Effector CD4-positive, alpha-beta T cell (primary cell): Measurements from ENCODE around the gene FAM20C.
"Not testable (repeated sequence)": the region's sequence is repeated elsewhere in the genome, so short reads cannot be mapped to it uniquely, and the experiment has no call there.

ENCODE experiments used
- DNase-seq: peaks from one replicate; pipeline ENCODE4 v3.0.0-alpha.2; 2020

The FAM20C gene

GRCh38 chr7:297141-297540 is 104.8 kb downstream of the FAM20C start:
- not testable (repeated sequence) for DNase-seq

DNA sequence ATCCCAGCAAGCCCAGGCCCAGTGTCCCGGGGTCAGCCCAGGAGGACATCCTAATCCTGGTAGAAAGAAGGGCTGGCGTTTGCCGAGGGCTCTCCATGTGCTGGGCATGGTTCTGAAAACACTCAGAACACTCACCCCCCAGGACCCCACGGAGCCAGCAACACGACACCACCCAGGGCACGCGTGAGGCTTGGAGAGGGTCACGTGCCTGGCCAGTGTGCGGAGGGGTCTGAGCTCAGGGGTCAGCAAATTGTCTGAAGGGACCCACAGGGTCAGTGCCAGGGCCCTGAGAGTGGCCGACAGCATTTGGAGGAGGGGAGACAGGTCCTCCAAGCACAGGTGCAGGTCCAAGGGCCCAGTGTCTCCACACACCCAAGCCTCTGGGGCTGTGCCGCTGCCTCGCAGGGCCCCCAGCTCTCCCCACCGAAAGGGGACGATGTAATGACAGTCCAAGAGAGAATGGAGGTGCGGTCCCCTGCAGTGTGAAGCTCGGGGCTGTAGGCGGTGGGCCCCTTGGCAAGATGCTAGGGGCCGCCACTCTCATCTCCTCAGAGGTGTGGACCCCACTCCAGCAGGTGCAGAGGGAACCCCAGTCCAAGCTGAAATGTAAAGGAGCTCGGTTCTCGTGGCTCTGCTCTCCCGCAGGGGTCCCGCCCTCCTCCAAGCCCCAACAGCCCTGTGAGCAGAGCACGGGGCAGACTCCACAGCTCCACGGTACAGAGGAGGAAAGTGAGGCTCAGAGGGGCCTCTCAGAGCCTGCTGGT is 105.4 kb downstream of the FAM20C start:
- no peak for DNase-seq

DNA sequence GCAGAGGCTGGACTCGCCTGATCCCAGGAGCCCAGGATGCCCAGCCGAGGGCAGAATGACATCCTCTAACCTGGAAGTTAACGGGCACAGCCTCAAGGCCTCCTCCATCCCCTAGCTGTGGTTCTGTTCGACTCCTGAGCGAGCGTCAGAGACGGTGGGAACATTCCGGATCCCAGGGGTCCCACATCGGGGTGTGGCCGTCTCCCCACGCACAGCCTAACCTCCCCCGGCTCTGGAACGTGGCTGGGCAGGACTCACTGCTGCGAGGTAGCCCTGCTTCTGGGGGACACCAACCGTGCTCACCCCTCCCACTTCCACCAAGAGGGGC is 106.0 kb downstream of the FAM20C start:
- DNase-seq: no peak

GRCh38 chr7:298743-299142 is 106.4 kb downstream of the FAM20C start:
- no peak for DNase-seq

DNA sequence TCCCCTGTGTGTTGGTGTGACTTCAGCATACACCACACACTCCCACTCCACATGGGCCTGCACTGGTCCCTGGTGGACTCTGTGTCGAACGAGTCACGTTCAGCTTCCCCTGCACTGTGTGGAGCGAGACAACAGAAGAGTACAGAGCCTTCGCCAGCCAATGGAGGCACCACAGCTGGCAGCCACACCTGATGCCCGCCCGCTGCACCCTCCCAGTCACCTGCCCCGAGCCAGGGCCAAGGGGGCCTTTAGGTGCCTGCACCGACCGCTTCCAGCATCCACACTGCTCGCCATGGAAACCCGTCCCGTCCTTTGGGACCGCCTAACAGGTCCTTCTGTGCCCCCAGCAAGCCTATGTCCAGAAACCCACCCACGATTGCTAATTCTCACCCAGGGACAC is 106.8 kb downstream of the FAM20C start:
- DNase-seq: no peak

DNA sequence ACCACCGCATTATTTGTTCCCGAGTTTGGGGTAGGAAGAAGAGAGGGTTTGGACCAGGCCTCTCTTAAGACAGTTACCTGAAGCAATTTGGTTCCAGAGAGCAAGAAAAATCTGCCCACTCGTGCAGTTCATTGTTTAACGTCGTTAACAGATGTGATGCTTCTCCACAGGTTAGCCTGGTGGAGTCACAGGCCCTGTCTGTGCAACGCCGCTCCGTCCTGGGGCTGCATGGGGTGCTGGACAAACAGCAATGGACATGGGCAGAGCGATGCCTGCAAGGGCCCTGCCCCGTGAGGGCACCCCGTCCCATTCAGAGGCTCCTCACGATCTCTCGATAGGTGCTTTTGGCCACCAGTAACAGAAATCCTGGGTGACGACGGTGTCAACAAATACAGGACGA is 107.3 kb downstream of the FAM20C start:
- no peak for DNase-seq

GRCh38 chr7:300048-300447 is 107.7 kb downstream of the FAM20C start:
- DNase-seq: no peak

DNA sequence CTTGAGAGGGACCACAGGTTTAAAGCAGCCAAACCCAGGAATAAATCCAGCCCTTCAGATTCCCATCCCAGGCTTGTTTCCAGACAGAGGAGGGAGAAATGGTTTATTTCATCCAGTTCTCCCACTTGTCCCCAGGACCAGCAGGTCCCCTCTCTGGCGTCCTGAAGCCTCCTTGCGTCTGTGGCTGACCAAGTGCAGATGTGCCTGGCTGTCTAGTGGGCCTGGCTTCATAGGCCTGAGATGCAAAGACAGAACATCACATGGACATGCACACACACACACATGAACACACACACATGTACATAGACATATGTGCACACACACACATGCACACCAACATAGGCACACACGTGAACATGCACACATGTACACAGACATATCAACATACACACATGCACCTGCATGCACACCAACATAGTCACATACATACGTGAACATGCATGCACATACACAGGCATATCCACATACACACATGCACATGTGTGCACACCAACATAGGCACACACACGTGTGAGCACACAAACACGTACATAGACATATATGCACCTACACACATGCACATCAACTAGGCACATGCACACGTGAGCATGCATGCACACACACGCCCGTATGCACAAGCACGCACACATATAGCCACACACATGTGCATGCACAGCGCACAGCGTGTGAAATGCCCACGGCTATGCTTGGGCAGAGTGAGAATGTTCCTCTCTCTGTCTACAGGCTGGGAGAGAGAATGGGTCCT is 108.3 kb downstream of the FAM20C start:
- no peak for DNase-seq

DNA sequence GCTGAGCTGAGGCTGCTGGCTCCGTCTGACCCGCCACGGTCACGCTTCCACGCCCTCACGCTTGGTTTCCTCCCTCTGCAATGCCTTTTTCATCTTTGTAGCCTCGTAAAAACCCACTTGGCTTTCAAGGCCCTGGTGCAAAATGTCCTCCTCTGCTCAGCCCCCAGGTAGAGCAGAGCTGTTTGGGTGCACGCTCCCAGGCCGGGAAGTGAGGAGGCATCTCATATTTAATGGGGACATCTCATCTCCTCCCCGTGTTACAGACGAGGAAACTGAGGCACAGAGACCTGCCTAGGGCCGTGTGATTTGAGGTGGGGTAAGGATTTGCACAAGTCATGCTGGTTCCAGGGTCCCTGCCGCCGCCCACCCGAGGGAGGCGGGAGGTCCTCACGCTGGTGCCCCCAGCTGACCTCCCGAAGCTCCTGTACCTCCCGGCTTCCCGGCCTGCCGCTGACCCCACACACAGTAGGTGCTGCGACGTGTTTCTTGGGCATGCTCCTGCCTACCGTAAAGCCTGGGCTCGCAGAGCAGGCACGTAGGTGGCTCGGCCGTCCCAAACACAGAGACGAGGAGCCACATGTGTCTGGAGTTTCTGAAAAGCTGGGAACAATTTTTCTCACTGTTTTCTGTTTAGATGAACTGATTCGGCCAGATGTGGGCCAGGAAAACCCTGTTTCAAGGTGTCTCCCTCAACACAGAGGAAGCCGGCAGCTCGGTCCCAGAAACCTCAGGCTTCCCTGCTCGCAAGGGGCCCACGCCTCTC is 109.1 kb downstream of the FAM20C start:
- DNase-seq: no peak

- no peak for DNase-seq
These were observed 110.0 kb downstream of the FAM20C start for GRCh38 chr7:302054-302992.

DNA sequence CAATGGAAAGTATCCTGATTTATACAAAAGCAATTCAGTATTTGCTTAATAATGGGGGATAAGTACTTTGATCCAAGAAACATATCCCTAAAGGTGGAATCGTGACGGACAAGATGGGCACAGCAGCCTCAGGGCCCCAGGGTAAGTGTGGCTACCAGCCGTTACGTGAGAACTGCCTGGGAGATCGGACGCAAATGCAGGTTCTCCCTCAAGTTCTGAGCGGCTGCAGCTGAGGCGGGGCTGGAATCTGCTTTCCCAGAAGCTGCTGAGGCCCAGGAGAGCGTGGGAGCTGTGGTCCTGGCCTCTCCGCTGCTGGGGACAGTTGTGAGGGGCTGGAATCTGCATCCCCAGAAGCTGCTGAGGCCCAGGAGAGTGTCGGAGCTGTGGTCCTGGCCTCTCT is 111.1 kb downstream of the FAM20C start:
- DNase-seq: no peak

DNA sequence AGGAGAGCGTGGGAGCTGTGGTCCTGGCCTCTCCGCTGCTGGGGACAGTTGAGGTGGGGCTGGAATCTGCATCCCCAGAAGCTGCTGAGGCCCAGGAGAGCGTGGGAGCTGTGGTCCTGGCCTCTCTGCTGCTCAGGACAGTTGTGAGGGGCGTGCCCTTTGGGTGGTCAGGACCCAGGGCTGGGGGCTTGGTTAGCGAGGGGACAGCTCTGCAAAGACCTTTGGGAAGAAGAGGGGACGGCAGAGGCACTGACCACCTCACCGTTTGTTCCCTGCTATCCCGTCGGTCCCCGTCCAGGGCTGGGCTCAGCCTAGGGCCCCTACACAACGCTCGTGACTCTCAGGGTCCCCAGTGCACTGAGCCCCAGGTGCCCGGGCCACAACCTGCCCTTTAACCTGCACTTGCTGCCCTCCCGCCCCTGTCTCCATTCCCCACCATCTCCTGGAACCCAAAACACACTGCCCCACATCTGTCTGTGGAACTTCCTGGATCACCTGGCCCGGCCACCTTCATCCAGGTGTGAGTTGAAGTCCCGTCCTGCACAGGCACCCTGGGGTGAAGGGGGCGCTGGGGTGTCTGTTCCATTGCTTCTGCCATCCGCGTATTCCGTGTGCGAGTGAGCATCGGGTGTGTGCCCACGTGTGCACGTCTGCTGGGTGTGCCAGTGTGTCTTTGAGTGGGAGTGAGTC is 111.7 kb downstream of the FAM20C start:
- no peak for DNase-seq

- DNase-seq: no peak
These were observed 112.4 kb downstream of the FAM20C start for GRCh38 chr7:304574-305409.

GRCh38 chr7:305410-306151 is 113.2 kb downstream of the FAM20C start:
- no peak for DNase-seq

DNA sequence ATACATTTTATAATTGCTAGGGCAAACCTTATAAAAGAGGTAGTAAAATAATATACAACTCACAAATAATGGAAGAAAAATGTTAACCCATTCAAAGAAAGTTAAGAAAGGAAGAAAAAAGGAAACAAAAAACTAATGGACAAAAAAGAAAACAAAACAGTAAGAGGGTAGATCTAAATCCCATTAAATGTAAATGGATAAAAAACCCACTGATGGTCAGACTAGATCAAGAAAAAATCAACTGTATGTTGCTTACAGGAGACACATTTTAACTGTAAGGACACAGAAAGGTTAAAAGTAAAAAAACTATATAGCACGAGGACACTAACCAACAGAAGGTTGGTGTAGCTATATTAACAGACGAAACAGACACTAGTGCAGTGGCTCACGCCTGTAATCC is 115.6 kb downstream of the FAM20C start:
- no peak for DNase-seq

GRCh38 chr7:309586-310228 is 117.3 kb downstream of the FAM20C start:
- no peak for DNase-seq
